Activated CD8-positive, alpha-beta memory T cell treated with anti-CD3 and anti-CD28 coated beads for 4 hours (primary cell): Measurements from ENCODE around the gene GAL3ST3.
A peak's percentile ranks its signal among the peaks of the same experiment; 100 is the strongest.
"Not testable (repeated sequence)": the region's sequence is repeated elsewhere in the genome, so short reads cannot be mapped to it uniquely, and the experiment has no call there.

Source experiments
- DNase-seq, 2 donors: peaks; one replicate each; pipeline ENCODE4 v3.0.0-alpha.2; 2020; ENCODE audit warnings: low read depth in 2 of 2

The GAL3ST3 gene

DNA sequence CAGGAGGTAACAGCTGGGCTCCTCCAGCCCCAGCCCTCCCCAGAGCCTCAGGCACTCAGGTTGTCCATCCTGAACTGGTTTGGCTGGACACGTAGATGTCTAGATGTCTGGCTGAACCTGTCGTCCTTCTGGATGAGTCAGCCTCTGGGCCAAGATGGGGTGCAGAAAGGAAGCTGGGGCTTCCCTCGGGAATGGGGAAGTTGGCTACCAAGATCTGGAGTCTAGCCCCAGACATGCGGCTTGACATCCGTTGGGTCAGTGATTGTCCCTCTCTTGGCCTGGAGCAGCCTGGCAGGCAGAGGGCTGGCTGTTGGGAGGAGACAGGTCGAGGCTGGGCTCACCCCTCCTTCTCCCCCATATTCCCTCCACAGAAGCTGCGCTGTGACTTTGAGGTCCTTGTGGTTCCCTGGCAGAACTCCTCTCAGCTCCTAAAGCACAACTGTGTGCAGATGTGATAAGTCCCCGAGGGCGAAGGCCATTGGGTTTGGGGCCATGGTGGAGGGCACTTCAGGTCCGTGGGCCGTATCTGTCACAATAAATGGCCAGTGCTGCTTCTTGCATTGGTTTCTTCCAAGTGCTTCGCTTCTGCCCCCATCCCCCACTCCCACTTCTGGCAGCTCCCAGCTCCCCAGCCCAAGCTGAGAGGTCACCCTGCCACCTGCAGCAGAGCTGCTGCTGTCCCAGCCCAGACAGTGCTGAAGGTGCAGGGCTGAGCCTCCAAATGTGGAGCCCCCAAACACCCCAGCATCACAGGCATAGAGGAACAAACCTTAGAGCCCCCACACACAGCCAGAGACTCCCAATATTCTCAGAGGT lies 35.8 kb downstream of the GAL3ST3 start:
- DNase-seq, result no peak

DNA sequence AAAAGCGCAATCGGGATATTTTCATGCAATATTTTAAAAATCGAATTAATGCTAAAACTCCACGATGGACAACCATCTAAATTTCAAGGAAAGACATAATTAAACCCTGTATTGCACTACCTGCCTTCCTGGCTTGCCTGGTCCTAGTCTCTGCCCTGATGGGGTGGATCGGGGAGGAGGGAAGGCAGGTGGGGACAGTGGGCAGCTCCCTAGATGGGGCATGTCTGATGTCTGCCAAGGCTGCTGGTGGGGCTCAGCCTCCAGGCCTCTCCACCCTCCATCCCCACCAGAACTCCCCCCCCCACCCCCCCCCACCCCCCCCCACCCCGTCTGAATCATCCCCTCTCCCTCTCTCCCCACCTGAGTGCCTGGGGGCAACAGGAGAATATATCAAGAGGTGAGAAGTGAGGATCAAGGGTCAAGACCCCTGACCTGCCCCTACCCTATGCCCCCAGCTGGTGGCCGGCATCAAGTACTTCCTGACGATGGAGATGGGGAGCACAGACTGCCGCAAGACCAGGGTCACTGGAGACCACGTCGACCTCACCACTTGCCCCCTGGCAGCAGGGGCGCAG lies 36.5 kb downstream of the GAL3ST3 start:
- DNase-seq, result no peak

DNA sequence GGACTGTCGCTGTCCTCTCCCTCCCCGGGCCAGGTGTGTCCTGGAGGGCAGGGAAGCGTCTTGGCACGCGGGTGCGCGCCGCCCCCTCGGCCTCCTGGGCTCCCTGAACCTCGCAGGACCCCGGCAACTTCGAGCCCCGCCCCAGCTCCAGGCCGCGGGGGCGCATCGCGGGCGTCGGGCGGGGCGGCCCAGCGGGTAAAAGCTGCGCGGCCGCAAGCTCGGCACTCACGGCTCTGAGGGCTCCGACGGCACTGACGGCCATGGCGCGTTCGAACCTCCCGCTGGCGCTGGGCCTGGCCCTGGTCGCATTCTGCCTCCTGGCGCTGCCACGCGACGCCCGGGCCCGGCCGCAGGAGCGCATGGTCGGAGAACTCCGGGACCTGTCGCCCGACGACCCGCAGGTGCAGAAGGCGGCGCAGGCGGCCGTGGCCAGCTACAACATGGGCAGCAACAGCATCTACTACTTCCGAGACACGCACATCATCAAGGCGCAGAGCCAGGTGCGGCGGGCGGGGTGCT lies 37.1 kb downstream of the GAL3ST3 start, which contains the start of gene CST6:
TSS of gene CST6 (plus strand) at position 224 of the 519 bp plus-strand sequence. CDS start at position 261, 37 bp downstream.
- no peak for DNase-seq

DNA sequence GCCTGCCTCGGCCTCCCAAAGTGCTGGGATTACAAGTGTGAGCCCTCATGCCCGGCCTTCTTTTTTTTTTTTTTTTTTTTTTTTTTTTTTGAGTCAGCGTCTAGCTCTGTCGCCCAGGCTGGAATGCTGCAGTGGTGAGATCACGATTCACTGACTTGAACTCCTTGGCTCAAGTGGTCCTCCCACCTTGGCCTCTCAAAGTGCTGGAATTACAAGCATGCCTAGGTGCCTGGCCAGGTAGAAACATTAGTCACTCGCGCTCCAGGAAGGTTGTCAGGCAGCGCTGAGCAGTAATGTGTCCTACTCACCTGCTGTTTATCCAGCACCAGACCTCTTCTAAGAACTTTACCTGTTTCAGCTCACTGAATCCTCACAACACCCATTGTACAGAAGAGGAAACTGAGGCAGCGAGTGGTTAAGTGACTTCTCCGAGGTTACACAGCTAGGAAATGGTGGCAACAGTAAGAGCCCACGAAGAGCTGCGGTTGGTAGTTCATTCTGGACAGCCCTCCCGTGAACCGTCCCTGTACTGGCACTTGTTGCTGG lies 37.6 kb downstream of the GAL3ST3 start:
- DNase-seq, result no peak

DNA sequence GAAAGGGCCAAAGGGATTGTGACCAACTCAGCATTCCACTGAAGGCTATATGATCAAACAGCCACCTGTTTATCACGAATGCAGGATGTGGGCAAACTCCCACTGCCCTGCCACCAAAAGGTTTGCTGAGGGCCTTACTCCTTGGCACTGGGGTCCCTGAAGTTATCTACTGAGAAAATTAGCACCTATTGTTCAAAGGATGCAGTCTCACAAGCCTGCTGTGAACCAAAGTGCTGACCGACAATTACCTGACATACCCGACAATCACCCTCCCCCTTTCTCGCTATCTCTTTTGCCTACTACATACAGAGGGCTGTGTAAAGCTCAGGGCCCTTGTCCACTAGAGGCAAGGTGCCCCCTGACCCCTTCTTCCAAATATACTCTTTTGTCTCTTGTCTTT lies 38.9 kb downstream of the GAL3ST3 start:
- not testable (repeated sequence) for DNase-seq

DNA sequence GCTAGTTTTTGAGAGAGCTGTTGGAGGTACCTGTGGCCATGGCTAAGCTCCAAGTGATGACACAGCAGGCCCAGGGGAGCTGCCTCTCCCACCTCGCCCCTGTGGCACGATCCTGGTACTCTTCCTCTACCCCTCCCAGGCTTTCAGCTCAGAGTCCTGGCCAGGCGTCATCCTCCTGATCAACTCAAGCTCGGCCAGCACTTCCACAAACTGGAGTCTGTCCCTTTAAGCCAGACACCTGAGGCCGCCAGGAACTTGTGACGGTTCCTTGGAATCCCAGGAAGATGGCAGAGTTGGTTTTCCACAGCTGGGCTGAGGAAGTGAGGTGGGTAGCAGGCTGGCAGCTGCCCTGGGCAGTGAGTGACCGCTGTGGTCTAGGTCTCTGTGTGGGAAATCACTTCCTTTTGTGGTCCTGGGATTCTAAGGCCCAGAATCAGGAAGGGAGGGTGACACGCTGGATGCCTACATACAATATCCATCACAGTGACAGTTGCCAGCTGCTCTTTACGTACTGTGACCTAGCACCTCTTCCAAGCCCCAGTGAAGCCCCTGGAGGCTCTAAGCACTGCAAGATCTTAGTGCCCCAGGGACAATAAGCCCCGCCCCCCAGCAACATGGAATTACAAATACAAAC lies 40.4 kb downstream of the GAL3ST3 start:
- DNase-seq, result no peak

DNA sequence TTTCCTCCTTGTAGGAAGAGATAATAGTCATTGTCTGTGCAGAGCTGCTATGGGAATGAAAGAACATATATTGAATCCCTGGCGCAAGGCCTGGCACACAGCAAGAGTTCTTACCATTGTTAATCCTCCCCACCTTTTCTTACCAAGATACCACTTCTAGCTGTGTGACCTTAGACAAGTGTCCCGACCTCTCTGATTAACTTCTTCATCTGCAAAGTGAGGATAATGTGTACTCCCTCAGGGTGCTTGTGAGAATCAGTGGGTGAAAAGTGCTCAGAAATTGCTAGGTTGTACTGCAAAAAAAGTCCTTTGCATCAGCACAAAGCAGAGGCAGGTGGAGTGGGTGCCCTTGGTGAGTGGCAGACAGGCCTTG lies 40.9 kb downstream of the GAL3ST3 start:
- no peak for DNase-seq

DNA sequence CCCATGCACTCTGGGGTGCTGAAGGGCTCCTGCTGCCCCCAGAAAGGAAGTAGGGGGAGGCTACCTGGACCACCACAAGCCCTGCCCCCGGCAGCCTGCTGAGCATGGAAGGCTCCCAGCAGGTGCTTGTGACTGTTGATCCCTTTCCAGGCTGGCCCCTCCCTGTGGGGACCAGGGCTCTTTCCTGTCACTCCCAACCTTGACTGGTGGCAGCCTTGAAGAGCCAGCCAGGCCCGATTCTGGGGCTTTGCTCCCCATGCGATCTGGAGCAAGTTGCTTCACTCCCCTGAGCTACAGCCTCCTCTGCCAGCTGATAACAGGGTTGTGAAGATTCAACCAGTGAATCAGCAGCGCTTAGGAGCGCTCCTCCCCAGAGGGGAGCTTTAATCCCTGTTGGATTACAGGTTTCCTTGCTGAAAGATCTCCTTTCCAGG lies 41.7 kb downstream of the GAL3ST3 start:
- DNase-seq, result no peak

DNA sequence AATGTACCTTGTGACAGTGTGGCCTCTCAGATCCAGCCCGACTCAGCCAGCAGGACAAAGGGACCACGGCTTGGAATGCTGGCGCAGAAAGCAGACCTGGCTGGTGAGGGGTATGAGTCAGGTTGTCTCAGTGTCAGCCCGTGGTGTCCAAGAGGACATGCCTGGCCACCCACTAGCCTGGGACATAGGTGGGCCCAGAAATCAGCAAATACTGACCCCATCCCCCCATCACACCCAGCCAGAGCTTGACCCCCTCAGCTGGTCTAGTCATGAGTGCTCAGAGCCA lies 42.1 kb downstream of the GAL3ST3 start:
- DNase-seq, result no peak

DNA sequence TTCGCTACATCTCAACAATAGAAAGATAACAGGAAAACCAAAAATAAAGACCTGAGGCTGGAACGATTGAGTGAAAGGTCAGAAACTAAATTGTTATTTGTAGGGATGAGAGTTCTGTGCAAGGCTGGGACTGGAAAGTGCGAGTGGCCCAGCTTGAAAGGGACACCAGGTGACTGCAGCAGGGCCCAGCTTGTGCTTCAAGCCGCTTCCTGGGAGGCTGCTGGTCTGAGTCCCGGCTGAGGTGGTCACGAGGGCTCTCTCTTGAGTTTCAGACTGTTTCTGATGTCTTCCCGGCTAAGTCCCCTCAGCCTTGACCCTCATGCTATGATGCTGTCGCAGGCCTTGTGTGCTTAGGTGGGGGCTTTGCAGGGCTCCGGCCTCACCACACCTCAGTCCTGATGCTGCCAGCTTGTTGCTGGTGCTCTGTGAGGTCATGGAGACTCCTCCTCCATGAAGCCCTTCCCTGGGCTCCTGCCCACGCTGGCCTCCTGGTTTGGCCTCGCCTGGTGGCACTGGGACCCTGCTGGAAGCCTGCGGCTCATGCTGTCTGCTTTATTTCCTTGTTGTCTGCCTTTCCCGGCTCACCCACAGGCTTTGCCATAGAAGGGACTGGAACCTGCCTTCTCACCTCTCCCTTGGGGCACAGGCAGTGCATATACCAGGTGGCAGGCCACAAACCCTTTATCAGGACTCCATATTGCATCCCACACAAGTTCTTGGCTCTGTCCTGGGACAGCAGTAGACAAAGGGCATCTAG lies 42.6 kb downstream of the GAL3ST3 start:
- DNase-seq, result no peak

DNA sequence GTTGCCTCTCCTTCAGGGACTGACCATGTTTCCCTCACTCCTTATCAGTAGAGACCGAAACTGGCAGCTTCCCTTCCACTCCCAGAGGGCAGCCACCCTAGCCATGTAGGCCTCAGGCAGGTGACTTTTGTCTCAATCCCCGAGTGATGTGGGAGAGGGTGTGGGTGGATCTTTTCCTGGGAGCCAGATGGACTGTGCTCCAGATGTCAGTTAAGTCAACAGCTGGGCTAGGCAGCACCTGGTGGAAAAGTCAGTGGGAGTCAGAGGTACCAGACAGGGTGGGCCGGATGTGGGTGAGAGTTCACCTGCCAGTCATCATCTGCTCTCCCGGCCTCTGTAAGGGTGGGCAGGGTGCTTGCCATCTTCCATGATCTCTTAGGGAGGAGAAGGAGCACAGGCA lies 44.8 kb downstream of the GAL3ST3 start:
- no peak for DNase-seq

DNA sequence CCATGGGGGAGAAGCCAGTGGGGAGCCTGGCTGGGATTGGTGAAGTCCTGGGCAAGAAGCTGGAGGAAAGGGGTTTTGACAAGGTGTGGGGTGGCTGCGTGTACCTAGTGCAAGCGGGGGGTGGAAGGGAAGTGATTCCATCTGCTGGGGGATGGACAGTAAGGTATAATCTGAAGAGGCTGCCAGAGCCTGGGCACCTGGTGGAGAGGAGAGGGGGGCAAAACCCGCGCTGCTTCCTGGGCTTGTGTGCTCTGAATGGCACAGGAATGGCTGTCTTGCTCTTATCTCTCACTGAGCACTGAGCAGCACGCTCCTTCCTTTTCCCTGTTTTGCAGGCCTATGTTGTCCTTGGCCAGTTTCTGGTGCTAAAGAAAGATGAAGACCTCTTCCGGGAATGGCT lies 45.7 kb downstream of the GAL3ST3 start:
- no peak for DNase-seq

DNA sequence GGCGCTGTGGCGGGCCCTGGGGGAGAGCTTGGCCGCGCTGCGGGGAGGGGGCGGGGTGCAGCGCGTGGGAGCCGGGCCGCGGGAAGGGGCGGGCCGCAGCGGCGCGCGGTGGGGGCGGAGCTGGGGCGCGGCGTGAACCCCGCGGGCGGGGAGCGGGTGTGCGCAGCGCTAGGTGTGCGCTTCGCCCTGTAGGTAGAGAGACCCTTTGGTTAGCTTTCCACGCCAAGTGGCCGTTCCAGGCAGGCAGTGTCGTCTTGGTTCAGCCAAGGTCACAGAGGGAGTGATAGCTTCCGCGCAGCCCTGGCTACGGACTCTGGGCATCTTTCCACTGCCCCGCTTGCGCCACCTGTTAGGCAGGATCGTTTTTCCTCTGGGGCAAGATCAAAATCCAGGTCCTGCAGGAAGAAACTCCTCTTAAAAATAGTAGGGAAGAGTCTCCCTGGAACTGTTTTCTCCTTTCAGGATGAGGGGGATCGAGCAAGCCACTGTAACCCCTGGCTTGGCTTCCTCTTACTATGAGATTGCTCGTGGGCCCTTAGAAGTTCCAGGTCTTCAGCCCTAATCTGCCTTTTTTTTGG lies 46.2 kb downstream of the GAL3ST3 start:
- DNase-seq, result peak in 1 of 2 donors; percentile 52

DNA sequence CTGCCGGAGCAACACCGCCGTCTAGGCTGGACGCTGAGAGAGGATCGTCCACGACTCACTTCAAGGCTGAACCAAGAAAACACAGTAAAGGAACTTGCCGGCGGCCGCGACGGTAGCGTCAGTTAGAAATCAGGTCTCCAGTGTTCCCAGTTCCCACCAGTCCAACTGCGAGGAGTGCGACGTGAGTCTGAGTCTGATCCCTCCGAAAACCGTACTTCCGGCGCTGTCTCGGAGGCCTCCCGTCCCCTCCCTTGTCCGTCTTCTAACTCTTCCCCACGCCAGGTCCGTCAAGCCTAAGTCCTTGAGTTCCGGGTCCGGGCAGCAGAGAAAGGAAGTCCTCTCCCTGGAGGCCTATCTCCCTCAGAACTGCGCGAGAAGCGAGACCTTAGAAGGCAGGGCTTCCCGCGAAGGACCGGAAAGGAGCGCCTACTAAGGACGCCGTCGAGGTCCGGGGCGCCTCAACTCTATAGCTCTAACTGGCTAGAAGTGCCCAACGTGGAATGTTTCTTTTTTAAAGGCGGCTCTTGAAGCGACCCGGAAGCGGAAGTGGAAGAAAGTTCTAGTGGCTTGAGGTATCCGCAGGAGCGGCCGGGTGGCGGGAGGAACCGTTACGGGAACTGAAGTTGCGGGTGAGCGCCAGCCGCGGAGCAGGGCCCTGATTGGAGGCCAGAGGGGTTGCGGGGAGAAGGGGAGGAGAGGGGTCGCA lies 46.9 kb downstream of the GAL3ST3 start, which contains the start of the genes BANF1 and EIF1AD:
TSS of gene BANF1 (plus strand) at position 562 of the 706 bp plus-strand sequence. CDS start 748 bp downstream, outside the sequence.
TSS of gene EIF1AD (minus strand) at position 216 of the 706 bp plus-strand sequence. CDS start 1,768 bp downstream, outside the sequence.
- peak; percentile 87 for DNase-seq

DNA sequence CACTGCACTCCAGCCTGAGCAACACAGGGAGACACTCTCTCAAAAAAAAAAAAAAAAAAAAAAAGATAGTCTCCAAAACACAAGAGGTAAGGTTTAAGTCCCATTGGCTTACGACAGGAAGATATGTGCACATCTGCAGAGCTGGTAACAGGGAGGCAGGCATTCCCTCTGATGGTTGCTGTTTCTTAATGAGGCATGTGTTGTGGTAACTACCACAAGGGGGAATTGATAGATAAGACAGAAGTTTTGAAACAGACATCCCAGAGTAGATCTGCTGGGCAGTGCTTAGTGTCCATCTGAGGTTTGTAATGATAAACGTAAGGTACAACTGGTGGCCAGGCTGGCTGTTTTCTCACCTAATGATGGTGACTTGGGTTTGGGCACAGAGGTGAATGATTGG lies 51.7 kb downstream of the GAL3ST3 start:
- no peak for DNase-seq

DNA sequence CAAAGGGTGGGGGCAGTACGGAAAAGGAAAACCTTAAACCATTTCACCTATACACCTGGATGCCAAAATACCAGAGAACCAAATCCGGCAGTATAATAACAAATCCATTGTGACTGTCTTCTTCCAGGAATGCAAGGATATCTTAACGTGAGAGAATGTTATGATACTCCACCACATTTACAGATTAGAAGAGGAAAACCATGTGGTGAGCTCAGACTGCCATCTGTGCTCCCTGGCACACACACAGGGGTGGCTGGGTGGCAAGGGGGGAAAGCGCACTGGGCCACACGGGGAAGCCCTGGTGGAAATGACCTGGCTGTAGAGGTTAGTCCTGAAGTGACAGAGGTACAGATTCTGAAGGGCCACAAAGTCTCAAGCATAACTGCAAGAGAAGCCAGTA lies 56.9 kb downstream of the GAL3ST3 start:
- no peak for DNase-seq
